Stromal cell of bone marrow (primary cell): Measurements from ENCODE around the gene ATP6V0D1.

Source experiments
- DNase-seq: peaks from one replicate; pipeline ENCODE4 v3.0.0-alpha.2; 2012; ENCODE audit warnings: low read depth

ATP6V0D1 gene

GRCh38 chr16:67445441-67445912, 35.5 kb downstream of the ATP6V0D1 start:
- DNase-seq = no peak

GRCh38 chr16:67445126-67445426, 35.9 kb downstream of the ATP6V0D1 start:
- DNase-seq = no peak

GRCh38 chr16:67444259-67445125, 36.5 kb downstream of the ATP6V0D1 start:
- no peak for DNase-seq

GRCh38 chr16:67443265-67443664, 37.7 kb downstream of the ATP6V0D1 start:
- no peak for DNase-seq

- no peak for DNase-seq
Observed at GRCh38 chr16:67442581-67443255, 38.2 kb downstream of the ATP6V0D1 start.

- no peak for DNase-seq
Observed at GRCh38 chr16:67441907-67442306, 39.0 kb downstream of the ATP6V0D1 start.

- no peak for DNase-seq
Observed at GRCh38 chr16:67441271-67441753, 39.6 kb downstream of the ATP6V0D1 start.

GRCh38 chr16:67438824-67439393, 42.0 kb downstream of the ATP6V0D1 start:
- DNase-seq = no peak

GRCh38 chr16:67438098-67438791, 42.7 kb downstream of the ATP6V0D1 start:
- DNase-seq = no peak

GRCh38 chr16:67437513-67437912, 43.4 kb downstream of the ATP6V0D1 start:
- DNase-seq = no peak

GRCh38 chr16:67436640-67437193, 44.2 kb downstream of the ATP6V0D1 start:
- DNase-seq = no peak

- no peak for DNase-seq
Observed at GRCh38 chr16:67435758-67436164, 45.2 kb downstream of the ATP6V0D1 start.

GRCh38 chr16:67433131-67433719, 47.7 kb downstream of the ATP6V0D1 start:
- DNase-seq = no peak

GRCh38 chr16:67432506-67432890, 48.5 kb downstream of the ATP6V0D1 start:
- no peak for DNase-seq

GRCh38 chr16:67431775-67432505, 49.0 kb downstream of the ATP6V0D1 start:
- DNase-seq = no peak

- no peak for DNase-seq
Observed at GRCh38 chr16:67430977-67431774, 49.8 kb downstream of the ATP6V0D1 start, which contains the start of gene HSD11B2. HSD11B2 (plus strand) TSS chr16:67431121; CDS start chr16:67431249, 128 bp downstream.

GRCh38 chr16:67430504-67430976, 50.4 kb downstream of the ATP6V0D1 start:
- no peak for DNase-seq

GRCh38 chr16:67429799-67430503, 51.0 kb downstream of the ATP6V0D1 start:
- no peak for DNase-seq
